SH-SY5Y (cell line): ENCODE data around the gene PRSS38.

Source experiments
- GATA2 ChIP-seq: IDR thresholded peaks from 2 replicates; pipeline ENCODE4 v1.6.1; 2011; ENCODE audit warnings: mild to moderate bottlenecking, low read depth, low read length
- GATA3 ChIP-seq: IDR thresholded peaks from 2 replicates; pipeline ENCODE4 v1.6.1; 2011; ENCODE audit warnings: low read depth, mild to moderate bottlenecking, low read length, moderate library complexity

Gene PRSS38

DNA sequence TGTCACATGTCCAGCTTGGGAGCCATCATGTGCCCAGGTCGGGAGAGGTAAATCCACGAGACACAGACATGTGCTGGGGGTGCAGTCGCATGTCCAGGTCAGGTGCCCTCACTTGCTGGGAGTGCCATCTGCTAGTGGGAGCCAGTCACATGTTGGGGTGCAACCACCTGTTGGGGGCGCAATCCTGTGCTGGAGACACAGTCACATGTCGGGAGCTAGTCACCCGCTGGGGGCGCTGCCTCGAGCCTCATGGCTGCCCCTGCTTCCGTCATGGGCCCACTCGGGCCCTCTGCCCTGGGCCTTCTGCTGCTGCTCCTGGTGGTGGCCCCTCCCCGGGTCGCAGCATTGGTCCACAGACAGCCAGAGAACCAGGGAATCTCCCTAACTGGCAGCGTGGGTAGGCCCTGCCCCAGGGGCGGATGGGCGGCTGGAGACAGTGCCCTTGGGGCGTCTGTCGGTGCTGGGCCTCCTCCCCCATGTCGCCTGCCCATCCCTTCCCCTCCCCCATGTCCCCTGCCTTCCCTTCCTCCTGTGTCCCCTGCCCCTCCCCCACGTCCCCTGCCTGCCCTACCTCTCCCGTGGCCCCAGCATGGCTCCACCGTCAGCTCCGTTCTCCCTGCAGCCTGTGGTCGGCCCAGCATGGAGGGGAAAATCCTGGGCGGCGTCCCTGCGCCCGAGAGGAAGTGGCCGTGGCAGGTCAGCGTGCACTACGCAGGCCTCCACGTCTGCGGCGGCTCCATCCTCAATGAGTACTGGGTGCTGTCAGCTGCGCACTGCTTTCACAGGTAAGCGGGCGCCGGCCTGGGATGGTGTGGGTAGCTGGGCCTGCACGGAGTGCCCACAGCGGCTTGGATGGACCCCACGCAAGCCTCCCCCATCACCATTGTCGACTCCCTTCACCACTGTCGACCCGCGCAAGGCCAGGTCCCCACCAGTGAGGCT, at the start of gene PRSS38:
TSS of gene PRSS38 (plus strand) at position 208 of the 942 bp plus-strand sequence. CDS start at position 250, 42 bp downstream.
- TF ChIP-seq GATA3, result no peak
- no peak for TF ChIP-seq GATA2

DNA sequence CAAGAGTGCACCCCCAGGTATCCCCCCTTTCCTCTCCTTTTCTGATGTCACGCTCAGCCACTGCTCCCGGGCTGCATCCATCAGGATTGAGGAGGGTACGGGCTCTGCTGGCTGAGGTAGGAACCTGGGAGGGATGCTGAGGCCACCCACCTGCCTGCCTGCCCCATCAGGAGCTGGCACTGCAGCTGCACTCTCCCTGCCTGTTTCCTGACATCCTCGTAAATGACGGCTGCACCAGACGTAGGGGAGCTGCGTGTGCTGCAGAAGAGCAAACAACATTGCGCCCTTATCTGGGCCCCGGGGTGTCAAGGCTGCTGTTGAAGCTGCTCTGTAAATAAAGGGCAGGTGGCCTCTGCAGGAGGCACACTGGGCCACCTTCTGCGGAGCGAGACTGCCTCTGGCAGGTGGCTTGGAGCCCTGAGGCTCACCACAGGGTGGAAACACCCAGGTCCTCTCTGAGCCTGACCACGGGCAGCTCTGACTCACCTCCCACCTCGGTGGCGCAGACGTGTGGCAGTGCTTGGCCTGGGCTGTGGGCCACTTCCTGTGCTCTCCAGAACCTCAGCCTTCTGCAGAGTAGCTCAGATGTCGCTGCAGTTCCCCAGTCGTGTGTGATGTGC, 49.4 kb upstream of the PRSS38 start:
- TF ChIP-seq GATA2, result no peak
- no peak for TF ChIP-seq GATA3

DNA sequence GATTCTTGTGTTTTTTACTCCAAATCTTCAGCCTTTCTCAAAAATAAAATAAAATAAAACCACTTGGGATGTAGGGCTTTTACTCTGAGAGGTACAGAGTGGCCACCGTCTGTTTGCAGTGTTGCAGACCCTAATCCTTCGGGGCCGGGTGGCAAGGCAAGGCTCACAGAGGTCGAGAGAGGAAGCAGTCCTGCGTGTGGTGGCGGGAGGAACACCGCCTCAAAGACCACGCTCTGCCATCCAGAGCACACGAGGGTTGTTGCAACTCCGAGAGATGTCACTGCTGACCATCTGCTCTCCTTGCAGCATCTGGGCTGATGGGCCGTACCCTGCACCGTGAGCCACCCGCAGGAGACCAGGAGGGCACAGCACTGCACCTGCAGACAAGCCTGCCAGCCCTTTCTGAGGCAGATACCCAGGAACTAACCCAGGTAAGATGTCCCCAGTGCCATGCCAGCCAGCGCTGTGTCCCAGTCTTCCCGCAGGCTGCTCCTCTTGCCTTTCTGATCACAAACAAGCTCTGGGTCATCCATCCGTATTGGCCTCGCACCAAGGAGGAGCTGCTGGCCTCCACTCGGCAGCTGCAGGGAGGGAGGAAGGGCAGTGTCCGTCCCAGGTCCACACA, 48.7 kb upstream of the PRSS38 start:
- TF ChIP-seq GATA3, result no peak
- no peak for TF ChIP-seq GATA2

GRCh38 chr1:227767401-227768124, 47.9 kb upstream of the PRSS38 start:
- no peak for TF ChIP-seq GATA3
- no peak for TF ChIP-seq GATA2

DNA sequence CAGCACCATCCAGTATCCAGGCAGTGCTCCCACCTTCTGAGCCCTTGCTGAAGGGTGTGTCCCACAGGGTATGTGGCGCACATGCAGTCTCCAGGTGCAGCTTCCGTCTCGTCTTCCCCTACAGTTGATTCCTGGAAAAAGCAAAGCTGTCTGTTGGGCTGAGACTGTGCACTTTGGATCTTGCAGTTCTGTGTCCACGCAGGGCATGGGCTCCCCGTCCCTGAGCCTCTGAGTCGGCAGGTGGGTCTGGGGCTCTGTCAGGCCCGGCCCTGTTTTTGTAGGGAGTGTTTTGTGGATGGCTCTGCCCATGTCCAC, 47.4 kb upstream of the PRSS38 start:
- no peak for TF ChIP-seq GATA2
- TF ChIP-seq GATA3, result no peak

- TF ChIP-seq GATA3 (no peak), GATA2 (no peak)
Observed at GRCh38 chr1:227768640-227769039, 46.8 kb upstream of the PRSS38 start.

DNA sequence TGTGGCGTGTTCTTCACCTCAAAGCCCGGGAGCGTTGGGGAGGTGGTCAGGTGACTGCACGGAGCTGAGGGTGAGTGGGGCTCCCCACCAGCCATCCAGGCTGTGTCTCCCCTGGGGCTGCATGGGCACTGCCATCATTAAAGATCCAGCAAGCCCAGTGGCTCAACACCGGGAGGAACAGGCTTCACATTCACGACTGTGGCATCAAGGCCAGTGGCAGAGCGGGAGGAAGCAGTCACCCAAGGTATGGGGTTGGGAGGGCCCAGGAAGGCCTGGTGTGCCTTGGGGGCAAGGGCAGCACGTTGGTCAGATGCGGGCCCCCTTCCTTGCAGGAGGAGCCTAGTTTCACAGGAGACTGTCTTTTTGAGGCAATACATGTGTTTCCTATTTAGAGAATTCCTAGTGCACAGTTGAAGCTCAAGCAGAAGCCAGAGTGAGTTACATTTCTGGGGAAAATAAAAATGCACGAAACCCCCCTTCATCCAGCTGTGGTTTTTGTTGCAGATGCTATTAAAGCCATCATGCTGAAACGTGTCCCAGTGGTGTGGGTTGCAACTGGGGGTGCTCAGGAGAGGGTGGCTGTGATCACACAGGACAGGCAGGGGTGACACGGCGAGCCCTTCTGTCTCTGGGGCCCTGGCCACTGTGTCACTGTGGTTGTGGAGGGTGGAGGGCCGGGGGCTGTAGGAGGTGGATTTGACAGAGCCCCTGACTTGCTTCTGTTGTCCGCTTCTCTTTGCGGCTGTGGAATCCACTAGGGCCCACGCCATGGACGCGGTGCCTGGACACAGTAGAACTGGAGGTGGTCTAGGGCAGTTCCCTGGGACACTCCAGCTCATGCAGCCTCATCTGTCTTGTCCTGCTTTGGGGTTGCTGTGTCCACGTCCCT, 46.2 kb upstream of the PRSS38 start:
- TF ChIP-seq GATA2, result no peak
- TF ChIP-seq GATA3, result no peak

DNA sequence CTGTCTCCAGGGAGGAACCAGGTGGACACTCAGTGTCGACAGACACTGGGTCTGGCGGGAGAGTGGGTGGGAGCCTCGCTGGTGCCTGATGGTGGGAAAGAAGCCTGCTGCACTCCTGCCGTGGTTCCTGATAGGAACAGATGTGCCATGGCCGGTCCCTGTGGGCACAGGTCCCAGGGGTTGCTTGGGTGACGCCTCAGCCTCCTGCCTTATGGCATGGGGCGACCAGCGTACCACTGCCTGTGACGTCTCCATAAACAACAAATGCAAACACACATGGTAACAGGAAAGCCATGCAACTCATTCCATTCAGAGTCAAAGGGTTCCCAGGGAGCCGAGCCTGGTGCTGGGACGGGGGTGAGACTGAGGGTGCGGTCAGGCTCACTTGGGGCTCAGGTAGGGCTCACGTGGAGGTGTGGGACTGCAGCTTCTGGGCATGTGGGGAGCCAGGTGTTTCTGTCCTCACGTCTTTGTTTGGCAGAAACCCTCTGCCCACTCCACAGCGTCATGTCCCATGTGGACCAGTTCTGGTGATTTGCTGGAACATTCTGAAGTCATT, 45.5 kb upstream of the PRSS38 start:
- TF ChIP-seq GATA3, result no peak
- TF ChIP-seq GATA2, result no peak

DNA sequence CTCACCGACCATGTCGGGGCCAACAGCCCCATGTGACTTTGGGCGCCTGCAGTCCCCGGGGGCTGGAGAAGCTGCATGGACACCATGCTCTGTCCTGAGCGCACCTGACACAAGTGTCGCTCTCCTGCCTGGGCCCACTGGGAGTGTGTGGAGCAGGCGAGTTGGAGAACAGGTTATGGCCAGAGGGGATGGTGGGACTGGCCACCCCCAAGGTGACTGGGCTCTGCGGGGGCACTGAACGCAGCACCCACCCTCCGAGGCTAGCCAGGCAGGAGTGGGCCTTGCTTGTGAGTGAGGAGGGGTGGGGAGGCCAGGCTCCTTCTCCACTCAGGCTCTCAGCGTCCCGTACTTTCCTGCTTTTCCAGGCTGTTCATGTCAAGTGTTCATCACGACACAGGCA, 44.7 kb upstream of the PRSS38 start:
- no peak for TF ChIP-seq GATA3

DNA sequence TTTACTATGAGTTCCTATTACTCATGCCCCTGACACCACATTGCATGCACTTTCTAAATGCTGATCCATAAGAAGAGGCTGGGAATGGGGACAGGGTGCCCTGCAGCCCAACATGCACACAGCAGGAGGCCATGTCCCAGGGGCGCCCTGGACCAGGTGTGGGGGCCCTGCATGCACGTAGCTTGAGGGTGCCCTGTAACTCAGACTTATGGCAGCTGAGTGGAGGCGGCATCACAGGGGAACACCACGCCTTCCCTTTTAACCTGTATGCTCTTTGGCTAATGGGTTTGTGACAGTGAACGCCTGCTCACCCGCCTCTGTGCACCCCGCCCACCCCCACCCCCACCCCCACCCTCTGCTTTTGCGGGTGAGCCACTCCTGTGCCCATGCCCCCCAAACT, 44.1 kb upstream of the PRSS38 start:
- no peak for TF ChIP-seq GATA3
- no peak for TF ChIP-seq GATA2

- TF ChIP-seq GATA2, result no peak
Observed at GRCh38 chr1:227771771-227772170, 43.7 kb upstream of the PRSS38 start.

- TF ChIP-seq GATA3 (no peak), GATA2 (no peak)
Observed at GRCh38 chr1:227773558-227773957, 41.9 kb upstream of the PRSS38 start.
